Right cardiac atrium (tissue), 5 donors: Measurements from ENCODE around the gene GPR183. TPM values are rescaled to one million over a fixed set of nuclear protein-coding genes. Genes with fewer than 3 reads are reported as not detected.

Source experiments
- ATAC-seq, 2 donors: fragments of 200-7000 bp; cut with Tn5 transposase; one replicate each; pipeline versions ENCODE4 v1.8.0 to v1.9.1; 2020; ENCODE audit warnings: moderate library complexity in 2 of 2, mild to moderate bottlenecking in 1 of 2
- DNase-seq, 3 donors: peaks; one replicate each; pipeline ENCODE4 v3.0.0-alpha.2; 2020
- H3K27ac ChIP-seq: one replicate; pipeline ENCODE4 v1.5.1; 2013; ENCODE audit warnings: mild to moderate bottlenecking, low read length, control low read depth, moderate library complexity
- H3K27me3 ChIP-seq: one replicate; pipeline ENCODE4 v1.6.1; 2013; ENCODE audit not compliant: control insufficient read depth, insufficient read depth
- H3K4me1 ChIP-seq: one replicate; pipeline ENCODE4 v1.6.1; 2013; ENCODE audit warnings: low read length; ENCODE audit not compliant: control insufficient read depth, insufficient read depth
- H3K4me3 ChIP-seq: one replicate; pipeline ENCODE4 v1.5.1; 2013; ENCODE audit warnings: low read length, control low read depth
- H3K9me3 ChIP-seq: one replicate; pipeline ENCODE4 v1.6.1; 2013; ENCODE audit warnings: low read length; ENCODE audit not compliant: control insufficient read depth
- WGBS: extraction: QIAGEN DNeasy Blood & Tissue Kit; methylation state at CpG from one replicate; pipeline ENCODE4 v1.1.7; 2013; 5-methylcytosine and 5-hydroxymethylcytosine counted together
- intact Hi-C, 4 donors: fragments of 100-400 bp; cut with DNase I; formaldehyde crosslinking; loops; one replicate each; pipeline versions ENCODE4 v1.11.0 to v1.14.0; 2022 to 2023
- polyA plus RNA-seq: library from polyadenylated mRNA; stranded (reverse); fragments of 200-250 nt; gene quantifications from one replicate; pipeline ENCODE4 v1.2.3, GENCODE V29; 2013
- total RNA-seq, 4 donors: library from RNA; stranded (reverse); fragmentation: NEBNext Ultra II Directional; extraction: Animal tissue kit (Norgen Biotek cat#: 25700); gene quantifications; one replicate each; pipeline ENCODE4 v1.2.1, GENCODE V29; 2021
- donor health status: healthy with polysubstance abuse.
- donor health status: DM: no; HTN: yes; CAD: no.
- donor health status: DM: no; HTN: no; CAD: no.
- donor health status: DM: no; HTN: yes; CAD: no; lungs with severe emphysema.
- donor health status: DM: yes; HTN: yes; CAD: no.

Gene GPR183
- total and polyA plus RNA-seq, 5 donors: 9.7 to 20.7 (median 14.5) TPM

- intact Hi-C loops: no loop called here
- Histone ChIP-seq H3K4me1 (peaks cover 3% of the 10 kb centered on the region), H3K4me3 (no peak overlapping the region), H3K27ac (no peak overlapping the region), H3K27me3 (no peaks in the 10 kb centered on the region), H3K9me3 (no peaks in the 10 kb centered on the region)
- 84% methylated on average over 7 of the region's 7 CpGs for WGBS
- DNase-seq (no peak), ATAC-seq (no peak)
Observed at GRCh38 chr13:99289674-99290337, 17.4 kb downstream of the GPR183 start.

- no peak overlapping the region for H3K27ac ChIP-seq
- peaks cover 3% of the 10 kb centered on the region for H3K4me1 ChIP-seq
- WGBS: 90% methylated on average over 2 of the region's 2 CpGs
- H3K27me3 ChIP-seq: no peaks in the 10 kb centered on the region
- no peak for DNase-seq
- no peak for ATAC-seq
- intact Hi-C loops: no loop called here
- no peaks in the 10 kb centered on the region for H3K9me3 ChIP-seq
- H3K4me3 ChIP-seq: no peak overlapping the region
Observed at GRCh38 chr13:99289271-99289670, 17.9 kb downstream of the GPR183 start.

- DNase-seq: no peak
Observed at GRCh38 chr13:99288089-99288488, 19.1 kb downstream of the GPR183 start.

GRCh38 chr13:99287551-99287950 lies 19.6 kb downstream of the GPR183 start:
- intact Hi-C loops: no loop called here
- ATAC-seq (no peak), DNase-seq (peak in 2 of 3 donors; percentile 35 to 53)
- WGBS: 48% methylated on average over 4 of the region's 4 CpGs
- Histone ChIP-seq H3K4me3 (no peak overlapping the region), H3K9me3 (no peaks in the 10 kb centered on the region), H3K27me3 (no peaks in the 10 kb centered on the region), H3K4me1 (peaks cover 3% of the 10 kb centered on the region), H3K27ac (no peak overlapping the region)

More at GRCh38 chr13:99288089-99288488, 19.1 kb downstream of the GPR183 start:
- ATAC-seq: no peak
- H3K27me3 ChIP-seq: no peaks in the 10 kb centered on the region
- peaks cover 3% of the 10 kb centered on the region for H3K4me1 ChIP-seq
- intact Hi-C loops: no loop called here
- no peaks in the 10 kb centered on the region for H3K9me3 ChIP-seq
- no peak overlapping the region for H3K4me3 ChIP-seq
- 42% methylated on average over 2 of the region's 2 CpGs for WGBS
- no peak overlapping the region for H3K27ac ChIP-seq

- 60% methylated on average over 10 of the region's 10 CpGs for WGBS
- DNase-seq (peak in 1 of 3 donors; percentile 73), ATAC-seq (peak; percentile 60 to 77)
- Histone ChIP-seq H3K9me3 (no peaks in the 10 kb centered on the region), H3K27ac (peak overlapping the region; percentile 56), H3K4me1 (peaks cover 7% of the 10 kb centered on the region), H3K27me3 (no peaks in the 10 kb centered on the region), H3K4me3 (no peak overlapping the region)
- intact Hi-C loops: no loop called here
Observed at GRCh38 chr13:99285432-99286182, 21.6 kb downstream of the GPR183 start.

- peaks cover 7% of the 10 kb centered on the region for H3K4me1 ChIP-seq
- no peaks in the 10 kb centered on the region for H3K9me3 ChIP-seq
- intact Hi-C loops: no loop called here
- H3K27ac ChIP-seq: no peak overlapping the region
- H3K27me3 ChIP-seq: no peaks in the 10 kb centered on the region
- H3K4me3 ChIP-seq: no peak overlapping the region
- 39% methylated on average over 1 of the region's 1 CpG for WGBS
- DNase-seq (no peak), ATAC-seq (no peak)
Observed at GRCh38 chr13:99282264-99283231, 24.7 kb downstream of the GPR183 start.

- H3K4me1 ChIP-seq: peaks cover 7% of the 10 kb centered on the region
- DNase-seq: peak; percentile 66 to 85 (median 80)
- H3K9me3 ChIP-seq: no peaks in the 10 kb centered on the region
- peak; percentile 73 to 81 for ATAC-seq
- H3K4me3 ChIP-seq: no peak overlapping the region
- intact Hi-C loops: no loop called here
- H3K27ac ChIP-seq: no peak overlapping the region
- 81% methylated on average over 5 of the region's 5 CpGs for WGBS
- H3K27me3 ChIP-seq: no peaks in the 10 kb centered on the region
Observed at GRCh38 chr13:99281811-99282263, 25.4 kb downstream of the GPR183 start.

- no peak overlapping the region for H3K4me3 ChIP-seq
- no peaks in the 10 kb centered on the region for H3K27me3 ChIP-seq
- intact Hi-C loops: no loop called here
- no peak for DNase-seq
- H3K9me3 ChIP-seq: no peaks in the 10 kb centered on the region
- peaks cover 4% of the 10 kb centered on the region for H3K4me1 ChIP-seq
- peak in 1 of 2 donors; percentile 44 for ATAC-seq
- H3K27ac ChIP-seq: no peak overlapping the region
- 85% methylated on average over 3 of the region's 3 CpGs for WGBS
Observed at GRCh38 chr13:99280166-99280565, 27.0 kb downstream of the GPR183 start.

GRCh38 chr13:99279637-99280036 lies 27.6 kb downstream of the GPR183 start:
- Histone ChIP-seq H3K4me3 (no peak overlapping the region), H3K27me3 (no peaks in the 10 kb centered on the region), H3K27ac (no peak overlapping the region), H3K9me3 (no peaks in the 10 kb centered on the region), H3K4me1 (peaks cover 4% of the 10 kb centered on the region)
- DNase-seq (no peak), ATAC-seq (no peak)
- 93% methylated on average over 2 of the region's 2 CpGs for WGBS
- intact Hi-C loops: loop anchor here in 1 of 4 donors (10.0 kb wide), 1 partner anchor 155 kb away; no protein-coding TSS in a partner anchor

- Histone ChIP-seq H3K27ac (no peak overlapping the region), H3K4me3 (no peak overlapping the region), H3K27me3 (no peaks in the 10 kb centered on the region), H3K4me1 (peaks cover 4% of the 10 kb centered on the region), H3K9me3 (no peaks in the 10 kb centered on the region)
- DNase-seq: no peak
- ATAC-seq: no peak
- 99% methylated on average over 3 of the region's 3 CpGs for WGBS
- intact Hi-C loops: loop anchor here in 1 of 4 donors (10.0 kb wide), 1 partner anchor 156 kb away; no protein-coding TSS in a partner anchor
Observed at GRCh38 chr13:99278843-99279242, 28.4 kb downstream of the GPR183 start.
